Activated naive CD4-positive, alpha-beta T cell treated with anti-CD3 and anti-CD28 coated beads, Interleukin-2, amount 50 U/mL, for 72 hours (primary cell): ENCODE measurements around the gene LST1. TPM values are rescaled to one million over a fixed set of nuclear protein-coding genes. Genes with fewer than 3 reads are reported as not detected.
A peak's percentile ranks its signal among the peaks of the same experiment; 100 is the strongest.

Experiments used
- ATAC-seq, 2 donors: fragments of 150-1000 bp; cut with Tn5 transposase; 2 replicates each; pipeline ENCODE4 v1.10.0; 2021; ENCODE audit warnings: mild to moderate bottlenecking in 2 of 2, moderate library complexity in 2 of 2
- DNase-seq, 2 donors: peaks; one replicate each; pipeline ENCODE4 v3.0.0; 2021 to 2022; ENCODE audit warnings: low spot score in 2 of 2
- H3K27ac Mint-ChIP-seq, 2 donors: one replicate each; pipeline ENCODE4 v1.8.0; 2022; ENCODE audit warnings: mild to moderate bottlenecking in 2 of 2, mixed read lengths in 2 of 2
- H3K36me3 Mint-ChIP-seq, 2 donors: one replicate each; pipeline ENCODE4 v1.8.0; 2022; ENCODE audit warnings: mixed read lengths in 2 of 2
- H3K9me3 Mint-ChIP-seq, 2 donors: one replicate each; pipeline ENCODE4 v1.8.0; 2022; ENCODE audit warnings: mixed read lengths in 2 of 2
- total RNA-seq, 2 donors: library from RNA; stranded (reverse); gene quantifications; one replicate each; pipeline ENCODE4 v1.2.3, GENCODE V29; 2022

LST1 gene
- total RNA-seq, 2 donors from 2014 or later: 18.2 to 21.6 TPM

- DNase-seq: no peak
- Mint-ChIP-seq H3K9me3 (no peaks in the 10 kb centered on the region), H3K36me3 (peaks cover 46 to 50% of the 10 kb centered on the region in 2 donors), H3K27ac (peak overlapping the region; percentile 95 to 98)
- ATAC-seq: no peak
Observed at GRCh38 chr6:31621320-31621939, 35.4 kb downstream of the LST1 start.

- Mint-ChIP-seq H3K9me3 (no peaks in the 10 kb centered on the region), H3K36me3 (peaks cover 48 to 49% of the 10 kb centered on the region in 2 donors), H3K27ac (peak overlapping the region; percentile 95 to 98)
- DNase-seq (no peak), ATAC-seq (no peak)
Observed at GRCh38 chr6:31621991-31622390, 35.9 kb downstream of the LST1 start.

- H3K9me3 Mint-ChIP-seq: no peaks in the 10 kb centered on the region
- H3K36me3 Mint-ChIP-seq: peaks cover 55 to 56% of the 10 kb centered on the region in 2 donors
- H3K27ac Mint-ChIP-seq: peak overlapping the region; percentile 95 to 98
- no peak for DNase-seq
- ATAC-seq: no peak
Observed at GRCh38 chr6:31622684-31623091, 36.6 kb downstream of the LST1 start.

- peaks cover 57 to 58% of the 10 kb centered on the region in 2 donors for H3K36me3 Mint-ChIP-seq
- H3K9me3 Mint-ChIP-seq: no peaks in the 10 kb centered on the region
- DNase-seq: no peak
- ATAC-seq: no peak
- H3K27ac Mint-ChIP-seq: peak overlapping the region in 1 of 2 donors; percentile 75
Observed at GRCh38 chr6:31624070-31624469, 38.0 kb downstream of the LST1 start.

- H3K36me3 Mint-ChIP-seq: peaks cover 56 to 60% of the 10 kb centered on the region in 2 donors
- no peaks in the 10 kb centered on the region for H3K9me3 Mint-ChIP-seq
- DNase-seq (no peak), ATAC-seq (no peak)
- peak overlapping the region in 1 of 2 donors; percentile 93 for H3K27ac Mint-ChIP-seq
Observed at GRCh38 chr6:31626952-31627351, 40.9 kb downstream of the LST1 start.

- Mint-ChIP-seq H3K9me3 (no peaks in the 10 kb centered on the region), H3K36me3 (peaks cover 48 to 51% of the 10 kb centered on the region in 2 donors), H3K27ac (peak overlapping the region in 1 of 2 donors; percentile 93)
- ATAC-seq (no peak), DNase-seq (no peak)
Observed at GRCh38 chr6:31627690-31628287, 41.7 kb downstream of the LST1 start.

- no peak for ATAC-seq
Observed at GRCh38 chr6:31629014-31629413, 42.9 kb downstream of the LST1 start.

GRCh38 chr6:31630177-31630934, 44.3 kb downstream of the LST1 start:
- Mint-ChIP-seq H3K27ac (peak overlapping the region in 1 of 2 donors; percentile 65), H3K36me3 (peaks cover 38 to 40% of the 10 kb centered on the region in 2 donors), H3K9me3 (no peaks in the 10 kb centered on the region)
- ATAC-seq (no peak), DNase-seq (no peak)

More at GRCh38 chr6:31629014-31629413, 42.9 kb downstream of the LST1 start:
- Mint-ChIP-seq H3K27ac (no peak overlapping the region), H3K36me3 (peaks cover 40 to 47% of the 10 kb centered on the region in 2 donors), H3K9me3 (no peaks in the 10 kb centered on the region)
- no peak for DNase-seq

- DNase-seq (no peak), ATAC-seq (no peak)
- Mint-ChIP-seq H3K9me3 (no peaks in the 10 kb centered on the region), H3K36me3 (peaks cover 33 to 37% of the 10 kb centered on the region in 2 donors), H3K27ac (peak overlapping the region in 1 of 2 donors; percentile 65)
Observed at GRCh38 chr6:31631209-31631608, 45.1 kb downstream of the LST1 start.

- Mint-ChIP-seq H3K27ac (peak overlapping the region; percentile 68 to 80), H3K9me3 (no peaks in the 10 kb centered on the region), H3K36me3 (peaks cover 28 to 37% of the 10 kb centered on the region in 2 donors)
- ATAC-seq: peak in 1 of 2 donors; percentile 7
- no peak for DNase-seq
Observed at GRCh38 chr6:31631681-31632278, 45.7 kb downstream of the LST1 start.

GRCh38 chr6:31632279-31632946, 46.3 kb downstream of the LST1 start:
- Mint-ChIP-seq H3K27ac (peak overlapping the region; percentile 68 to 80), H3K36me3 (peaks cover 24 to 33% of the 10 kb centered on the region in 2 donors), H3K9me3 (no peaks in the 10 kb centered on the region)
- no peak for DNase-seq
- ATAC-seq: no peak

- Mint-ChIP-seq H3K27ac (no peak overlapping the region), H3K36me3 (peaks cover 19 to 27% of the 10 kb centered on the region in 2 donors), H3K9me3 (no peaks in the 10 kb centered on the region)
- DNase-seq (no peak), ATAC-seq (no peak)
Observed at GRCh38 chr6:31633447-31633846, 47.4 kb downstream of the LST1 start.

- peaks cover 19 to 27% of the 10 kb centered on the region in 2 donors for H3K36me3 Mint-ChIP-seq
- H3K9me3 Mint-ChIP-seq: no peaks in the 10 kb centered on the region
- H3K27ac Mint-ChIP-seq: peak overlapping the region in 1 of 2 donors; percentile 5
- ATAC-seq (no peak), DNase-seq (no peak)
Observed at GRCh38 chr6:31634131-31634530, 48.1 kb downstream of the LST1 start.

GRCh38 chr6:31634969-31635575, 49.0 kb downstream of the LST1 start:
- DNase-seq (no peak), ATAC-seq (peak in 1 of 2 donors; percentile 5)
- peaks cover 22% of the 10 kb centered on the region in 2 donors for H3K36me3 Mint-ChIP-seq
- H3K9me3 Mint-ChIP-seq: no peaks in the 10 kb centered on the region
- H3K27ac Mint-ChIP-seq: peak overlapping the region; percentile 24 to 63

GRCh38 chr6:31636698-31637596, 50.9 kb downstream of the LST1 start:
- Mint-ChIP-seq H3K9me3 (no peaks in the 10 kb centered on the region), H3K36me3 (peaks cover 10 to 17% of the 10 kb centered on the region in 2 donors), H3K27ac (peak overlapping the region; percentile 13 to 70)
- ATAC-seq (peak in 1 of 2 donors; percentile 3), DNase-seq (no peak)
